Upper lobe of right lung (tissue), 1 donor: ENCODE measurements around the gene TSPEAR. TPM values are rescaled to one million over a fixed set of nuclear protein-coding genes. Genes with fewer than 3 reads are reported as not detected.
"Not testable (repeated sequence)": the region's sequence is repeated elsewhere in the genome, so short reads cannot be mapped to it uniquely, and the experiment has no call there.

Source experiments
- ATAC-seq: fragments of 200-7000 bp; cut with Tn5 transposase; one replicate; pipeline ENCODE4 v1.9.1; 2020; ENCODE audit warnings: mild to moderate bottlenecking, moderate library complexity
- DNase-seq: peaks from one replicate; pipeline ENCODE4 v3.0.0-alpha.2; 2020
- H3K27ac ChIP-seq: fragments of 200-600 bp; one replicate; pipeline ENCODE4 v1.8.0; 2022
- H3K27me3 ChIP-seq: fragments of 200-600 bp; one replicate; pipeline ENCODE4 v1.8.0; 2022; ENCODE audit warnings: mild to moderate bottlenecking
- H3K36me3 ChIP-seq: fragments of 200-600 bp; one replicate; pipeline ENCODE4 v1.8.0; 2022
- H3K4me1 ChIP-seq: fragments of 200-600 bp; one replicate; pipeline ENCODE4 v1.8.0; 2022
- H3K4me3 ChIP-seq: fragments of 200-600 bp; one replicate; pipeline ENCODE4 v1.8.0; 2022; ENCODE audit warnings: mild to moderate bottlenecking
- H3K9me3 ChIP-seq: fragments of 200-600 bp; one replicate; pipeline ENCODE4 v1.8.0; 2022
- CTCF ChIP-seq: fragments of 200-600 bp; IDR thresholded peaks from one replicate; pipeline ENCODE4 v1.8.0; 2022; ENCODE audit warnings: antibody characterized with exemption
- intact Hi-C: fragments of 100-400 bp; cut with DNase I; formaldehyde crosslinking; loops from one replicate; pipeline ENCODE4 v1.11.0; 2022
- total RNA-seq: library from RNA; stranded (reverse); fragmentation: NEBNext Ultra II Directional; extraction: Animal tissue kit (Norgen Biotek cat#: 25700); gene quantifications from one replicate; pipeline ENCODE4 v1.2.1, GENCODE V29; 2021
- donor health status: DM: no; HTN: yes; CAD: no; lungs with severe emphysema.

TSPEAR gene
- total RNA-seq, 1 donor from 2014 or later: 0.23 TPM

- Histone ChIP-seq H3K27ac (no peak overlapping the region), H3K36me3 (no peaks in the 10 kb centered on the region), H3K4me3 (no peak overlapping the region), H3K9me3 (no peaks in the 10 kb centered on the region), H3K4me1 (no peaks in the 10 kb centered on the region), H3K27me3 (peaks cover 18% of the 10 kb centered on the region)
- peak; percentile 40 for DNase-seq
- peak; percentile 10 for ATAC-seq
- intact Hi-C loops: no loop called here
- no peak for TF ChIP-seq CTCF
Measured at GRCh38 chr21:44552136-44552535, 159.2 kb downstream of the TSPEAR start.

- H3K27ac ChIP-seq: no peak within 1 kb of the TSS
- DNase-seq: peak; percentile 60
- intact Hi-C loops: no loop called here
- H3K4me1 ChIP-seq: no peaks in the 10 kb centered on the region
- TF ChIP-seq CTCF: no peak
- H3K36me3 ChIP-seq: no peaks in the 10 kb centered on the region
- ATAC-seq: no peak
- no peak within 1 kb of the TSS for H3K4me3 ChIP-seq
- H3K27me3 ChIP-seq: peaks cover 16% of the 10 kb centered on the region
- no peaks in the 10 kb centered on the region for H3K9me3 ChIP-seq
Measured at GRCh38 chr21:44551340-44551961, 159.9 kb downstream of the TSPEAR start, which contains the start of gene KRTAP10-2. TSS of gene KRTAP10-2 (minus strand) at chr21:44551505. CDS start at chr21:44551458, 47 bp downstream.

- peak; percentile 52 for DNase-seq
- peaks cover 14% of the 10 kb centered on the region for H3K27me3 ChIP-seq
- no peaks in the 10 kb centered on the region for H3K4me1 ChIP-seq
- intact Hi-C loops: no loop called here
- H3K4me3 ChIP-seq: no peak overlapping the region
- no peak for ATAC-seq
- no peak for TF ChIP-seq CTCF
- H3K36me3 ChIP-seq: no peaks in the 10 kb centered on the region
- H3K9me3 ChIP-seq: no peaks in the 10 kb centered on the region
- H3K27ac ChIP-seq: no peak overlapping the region
Measured at GRCh38 chr21:44550807-44551206, 160.6 kb downstream of the TSPEAR start.

- intact Hi-C loops, ATAC-seq, H3K36me3 ChIP-seq, H3K27ac ChIP-seq, H3K4me1 ChIP-seq, H3K9me3 ChIP-seq, H3K4me3 ChIP-seq: not testable (repeated sequence)
- peaks cover 13% of the 10 kb centered on the region for H3K27me3 ChIP-seq
- peak; percentile 64 for DNase-seq
Measured at GRCh38 chr21:44550285-44550684, 161.1 kb downstream of the TSPEAR start.

GRCh38 chr21:44549525-44550211 is 161.7 kb downstream of the TSPEAR start:
- DNase-seq: peak; percentile 41
- H3K27ac ChIP-seq: no peak overlapping the region
- TF ChIP-seq CTCF: no peak
- H3K36me3 ChIP-seq: no peaks in the 10 kb centered on the region
- H3K27me3 ChIP-seq: peaks cover 13% of the 10 kb centered on the region
- intact Hi-C loops: no loop called here
- H3K4me1 ChIP-seq: no peaks in the 10 kb centered on the region
- ATAC-seq: peak; percentile 36
- no peak overlapping the region for H3K4me3 ChIP-seq
- no peaks in the 10 kb centered on the region for H3K9me3 ChIP-seq

GRCh38 chr21:44548922-44549321 is 162.4 kb downstream of the TSPEAR start:
- DNase-seq (no peak), ATAC-seq (no peak)
- no peak overlapping the region for H3K27ac ChIP-seq
- H3K4me1 ChIP-seq: no peaks in the 10 kb centered on the region
- H3K27me3 ChIP-seq: peaks cover 13% of the 10 kb centered on the region
- no peak for TF ChIP-seq CTCF
- no peak overlapping the region for H3K4me3 ChIP-seq
- H3K36me3 ChIP-seq: no peaks in the 10 kb centered on the region
- intact Hi-C loops: no loop called here
- H3K9me3 ChIP-seq: no peaks in the 10 kb centered on the region
